Kidney (tissue), 14 donors: Measurements from ENCODE around the gene RBM10. TPM values are rescaled to one million over a fixed set of nuclear protein-coding genes. Genes with fewer than 3 reads are reported as not detected.

ENCODE experiments used
- DNase-seq, 5 donors: peaks; one replicate each; pipeline ENCODE4 v3.0.0-alpha.2; 2013 to 2020
- FAIRE-seq: peaks from 2 replicates; lab custom pipeline; 2012; peaks lifted over from hg19 to GRCh38; lab: Jason Lieb, UNC
- H3K27ac ChIP-seq, 2 donors: one replicate each; pipeline ENCODE4 v1.7.0; 2013; ENCODE audit warnings: low read depth in 2 of 2, low read length in 2 of 2, inconsistent platforms in 1 of 2
- H3K27me3 ChIP-seq: one replicate; pipeline ENCODE4 v1.7.1; 2013; ENCODE audit warnings: low read length, inconsistent platforms; ENCODE audit not compliant: control insufficient read depth, insufficient read depth
- H3K36me3 ChIP-seq, 3 donors: one replicate each; pipeline versions ENCODE4 v1.7.0 to v1.7.1; 2013; ENCODE audit warnings: low read length in 3 of 3, control low read depth in 1 of 3, inconsistent platforms in 1 of 3; ENCODE audit not compliant: insufficient read depth in 3 of 3, control insufficient read depth in 2 of 3
- H3K4me1 ChIP-seq, 3 donors: one replicate each; pipeline versions ENCODE4 v1.7.0 to v1.7.1; 2013; ENCODE audit warnings: low read length in 3 of 3, inconsistent platforms in 1 of 3, low read depth in 1 of 3; ENCODE audit not compliant: control insufficient read depth in 2 of 3, insufficient read depth in 2 of 3
- H3K4me3 ChIP-seq, 3 donors: one replicate each; pipeline versions ENCODE4 v1.7.0 to v1.8.1; 2013; ENCODE audit warnings: low read length in 3 of 3, control low read depth in 1 of 3, inconsistent platforms in 1 of 3
- H3K9ac ChIP-seq, 3 donors: one replicate each; pipeline versions ENCODE4 v1.7.0 to v1.7.1; 2013; ENCODE audit warnings: low read length in 3 of 3, control low read depth in 1 of 3, inconsistent platforms in 1 of 3
- H3K9me3 ChIP-seq, 3 donors: one replicate each; pipeline versions ENCODE4 v1.7.0 to v1.7.1; 2013; ENCODE audit warnings: low read length in 3 of 3, control low read depth in 1 of 3, inconsistent platforms in 1 of 3; ENCODE audit not compliant: control insufficient read depth in 2 of 3, insufficient read depth in 1 of 3
- CTCF ChIP-seq: IDR thresholded peaks from 3 replicates; pipeline ENCODE4 v1.5.1; 2012; ENCODE audit warnings: mild to moderate bottlenecking, moderate library complexity, borderline replicate concordance; ENCODE audit not compliant: insufficient read depth; ENCODE audit errors: extremely low read depth
- intact Hi-C: fragments of 100-400 bp; cut with DNase I; formaldehyde crosslinking; loops from one replicate; pipeline ENCODE4 v1.11.1; 2022
- polyA plus RNA-seq: library from polyadenylated mRNA; stranded (reverse); fragments of 350-450 nt; fragmentation: Illumina TruSeq; extraction: RNeasy Lipid Tissue Mini Kit (QIAGEN cat#74804); gene quantifications from one replicate; pipeline ENCODE4 v1.2.3, GENCODE V29; 2014; ENCODE audit warnings: low read depth, low replicate concordance; ENCODE audit not compliant: insufficient read depth
- total RNA-seq: library from RNA; stranded (reverse); fragmentation: NEBNext Ultra II Directional; extraction: Animal tissue kit (Norgen Biotek cat#: 25700); gene quantifications from one replicate; pipeline ENCODE4 v1.2.1, GENCODE V29; 2021
- donor health status: control.
- donor health status: control.
- donor health status: control.
- donor health status: control.
- donor health status: control.
- donor health status: DM: yes; HTN: yes; CAD: no.
- donor health status: Normal renal cell carcinoma (clear cell type).

RBM10 gene
- total and polyA plus RNA-seq, 2 donors from 2014 or later = 27.5 to 31.7 TPM

DNA sequence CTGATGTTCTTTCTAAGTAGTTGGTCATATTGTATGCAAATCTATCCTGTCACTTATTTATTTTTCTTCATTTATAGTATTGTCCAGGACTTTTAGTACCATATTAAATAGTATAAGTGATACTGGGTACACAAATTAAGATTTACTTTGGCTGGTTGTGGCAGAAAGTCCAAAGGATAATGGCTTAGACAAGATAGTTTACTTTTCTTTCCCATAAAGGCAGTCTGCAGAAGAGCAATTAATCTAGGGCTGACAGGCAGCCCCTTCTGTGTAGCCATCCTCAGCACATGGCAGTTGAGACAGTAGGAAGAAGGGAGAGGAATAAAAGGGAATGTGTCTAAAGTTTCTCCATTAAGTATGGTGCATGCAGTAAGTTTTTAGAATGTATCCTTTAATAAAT, 6.4 kb downstream of the RBM10 start:
- no peak for FAIRE-seq

DNA sequence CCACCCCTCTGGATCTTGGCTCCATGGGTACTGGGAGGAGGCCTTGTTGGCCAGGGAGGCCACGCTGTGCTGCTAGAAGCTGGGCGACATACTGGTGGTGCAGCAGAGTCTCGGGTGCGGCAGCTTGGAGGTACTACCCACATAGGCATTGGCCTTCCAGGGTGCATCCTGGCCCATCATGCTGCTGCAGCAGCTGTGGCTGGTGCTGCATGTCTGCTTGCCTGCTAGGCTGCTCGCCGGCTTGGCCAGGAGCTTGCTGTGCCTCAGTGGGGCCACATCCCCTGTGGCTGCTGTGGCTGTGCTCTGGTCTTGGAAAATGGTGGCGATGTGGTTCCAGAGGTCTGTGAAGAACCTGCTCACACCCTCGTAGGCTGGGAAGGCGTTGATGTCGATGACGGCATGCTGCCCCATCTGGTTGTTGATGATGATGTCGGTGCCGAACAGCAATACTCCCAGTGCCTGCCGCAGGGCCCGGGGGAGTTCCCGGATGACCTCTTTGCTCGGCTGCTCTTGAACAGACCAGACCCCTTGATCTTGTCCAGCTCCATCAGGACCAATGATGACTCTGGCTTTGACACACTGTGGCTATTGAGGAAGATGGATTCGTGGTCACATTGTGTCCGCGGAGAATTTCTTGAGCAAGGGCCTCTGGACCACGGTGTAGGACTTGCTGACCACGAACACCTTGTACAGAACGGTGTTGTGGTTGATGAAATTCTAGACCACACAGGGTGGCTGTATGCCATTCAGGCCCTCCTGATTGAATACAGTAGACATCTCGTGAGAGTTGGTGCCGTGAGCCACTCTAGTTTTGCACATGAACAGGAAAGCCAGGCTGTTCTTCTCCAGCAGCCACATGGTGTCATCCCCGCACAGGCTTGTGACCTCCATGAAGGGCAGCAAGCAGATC, 11.8 kb downstream of the RBM10 start:
- DNase-seq = no peak
- intact Hi-C loops = no loop called here
- no peak for TF ChIP-seq CTCF

More for the DNA sequence above, 6.4 kb downstream of the RBM10 start:
- Histone ChIP-seq H3K9ac (no peak overlapping the region), H3K4me3 (no peak overlapping the region), H3K36me3 (peaks cover 0 to 4% (median 0%) of the 10 kb centered on the region in 3 donors), H3K9me3 (no peaks in the 10 kb centered on the region), H3K27ac (no peak overlapping the region), H3K4me1 (peaks cover 0 to 8% (median 0%) of the 10 kb centered on the region in 3 donors), H3K27me3 (no peaks in the 10 kb centered on the region)
- TF ChIP-seq CTCF = no peak
- no peak for DNase-seq
- intact Hi-C loops = no loop called here

GRCh38 chrX:47158131-47158530, 13.1 kb downstream of the RBM10 start:
- Histone ChIP-seq H3K9ac (no peak overlapping the region), H3K36me3 (no peaks in the 10 kb centered on the region), H3K4me3 (no peak overlapping the region), H3K27me3 (no peaks in the 10 kb centered on the region), H3K4me1 (no peaks in the 10 kb centered on the region), H3K27ac (no peak overlapping the region), H3K9me3 (no peaks in the 10 kb centered on the region)
- intact Hi-C loops = no loop called here
- TF ChIP-seq CTCF = no peak
- FAIRE-seq (no peak), DNase-seq (no peak)

More for the DNA sequence above, 11.8 kb downstream of the RBM10 start:
- no peak for FAIRE-seq
- no peaks in the 10 kb centered on the region for H3K36me3 ChIP-seq
- H3K27ac ChIP-seq = no peak overlapping the region
- no peak overlapping the region for H3K4me3 ChIP-seq
- H3K4me1 ChIP-seq = no peaks in the 10 kb centered on the region
- no peaks in the 10 kb centered on the region for H3K9me3 ChIP-seq
- no peak overlapping the region for H3K9ac ChIP-seq
- H3K27me3 ChIP-seq = no peaks in the 10 kb centered on the region
